Measurements from ENCODE around the gene PPP6R2. TPM values are rescaled to one million over a fixed set of nuclear protein-coding genes. Genes with fewer than 3 reads are reported as not detected.

Gene PPP6R2
- total RNA-seq, 1 experiment from 2014 or later = 47.8 TPM

DNA sequence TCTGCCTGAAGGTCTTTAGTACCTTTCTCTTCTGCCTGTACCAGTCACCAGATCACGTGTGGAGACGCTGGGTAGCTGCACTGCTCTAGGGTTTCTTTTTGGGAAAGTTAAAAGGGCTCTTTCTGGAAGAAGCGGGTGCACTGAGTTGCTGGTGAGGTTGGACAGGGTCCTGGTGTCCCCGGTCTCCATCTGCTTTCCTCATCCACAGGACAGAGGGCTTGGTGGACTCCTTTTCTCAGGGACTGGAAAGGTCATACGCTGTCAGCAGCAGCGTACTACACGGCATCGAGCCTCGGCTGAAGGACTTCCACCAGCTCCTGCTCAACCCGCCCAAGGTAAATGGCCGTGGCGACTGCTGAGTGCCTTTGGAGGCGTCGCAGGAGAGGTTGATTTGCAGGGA is 78.9 kb downstream of the PPP6R2 start:
- CTCF ChIA-PET = no interaction called here
- ATAC-seq = no peak
- H3K36me3 Mint-ChIP-seq = peaks cover 52% of the 10 kb centered on the region

More for the DNA sequence above, 78.9 kb downstream of the PPP6R2 start:
- H3K4me1 Mint-ChIP-seq = no peaks in the 10 kb centered on the region
- H3K27ac Mint-ChIP-seq = no peak overlapping the region
- no peak overlapping the region for H3K4me3 Mint-ChIP-seq
- H3K27me3 Mint-ChIP-seq (ENCODE audit: low read depth) = no peaks in the 10 kb centered on the region
- H3K9me3 Mint-ChIP-seq = no peaks in the 10 kb centered on the region
- no peak for DNase-seq (ENCODE audit: low spot score)
- POLR2A ChIA-PET = no interaction called here
- TF ChIP-seq, protein P1, sequence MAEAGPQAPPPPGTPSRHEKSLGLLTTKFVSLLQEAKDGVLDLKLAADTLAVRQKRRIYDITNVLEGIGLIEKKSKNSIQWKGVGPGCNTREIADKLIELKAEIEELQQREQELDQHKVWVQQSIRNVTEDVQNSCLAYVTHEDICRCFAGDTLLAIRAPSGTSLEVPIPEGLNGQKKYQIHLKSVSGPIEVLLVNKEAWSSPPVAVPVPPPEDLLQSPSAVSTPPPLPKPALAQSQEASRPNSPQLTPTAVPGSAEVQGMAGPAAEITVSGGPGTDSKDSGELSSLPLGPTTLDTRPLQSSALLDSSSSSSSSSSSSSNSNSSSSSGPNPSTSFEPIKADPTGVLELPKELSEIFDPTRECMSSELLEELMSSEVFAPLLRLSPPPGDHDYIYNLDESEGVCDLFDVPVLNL (CRISPR knock-in tag; IDR thresholded peaks at IDR 0.05; ENCODE audit: borderline replicate concordance, low read depth) = no peak
- TF ChIP-seq FOXP1 (CRISPR knock-in tag; IDR thresholded peaks at IDR 0.05; ENCODE audit: borderline replicate concordance) = no peak
- no peak for TF ChIP-seq FOXK1 (CRISPR knock-in tag; IDR thresholded peaks at IDR 0.05)
- no peak for TF ChIP-seq OVOL2 (CRISPR knock-in tag; IDR thresholded peaks at IDR 0.05; ENCODE audit: borderline replicate concordance)
- TF ChIP-seq, protein P2, sequence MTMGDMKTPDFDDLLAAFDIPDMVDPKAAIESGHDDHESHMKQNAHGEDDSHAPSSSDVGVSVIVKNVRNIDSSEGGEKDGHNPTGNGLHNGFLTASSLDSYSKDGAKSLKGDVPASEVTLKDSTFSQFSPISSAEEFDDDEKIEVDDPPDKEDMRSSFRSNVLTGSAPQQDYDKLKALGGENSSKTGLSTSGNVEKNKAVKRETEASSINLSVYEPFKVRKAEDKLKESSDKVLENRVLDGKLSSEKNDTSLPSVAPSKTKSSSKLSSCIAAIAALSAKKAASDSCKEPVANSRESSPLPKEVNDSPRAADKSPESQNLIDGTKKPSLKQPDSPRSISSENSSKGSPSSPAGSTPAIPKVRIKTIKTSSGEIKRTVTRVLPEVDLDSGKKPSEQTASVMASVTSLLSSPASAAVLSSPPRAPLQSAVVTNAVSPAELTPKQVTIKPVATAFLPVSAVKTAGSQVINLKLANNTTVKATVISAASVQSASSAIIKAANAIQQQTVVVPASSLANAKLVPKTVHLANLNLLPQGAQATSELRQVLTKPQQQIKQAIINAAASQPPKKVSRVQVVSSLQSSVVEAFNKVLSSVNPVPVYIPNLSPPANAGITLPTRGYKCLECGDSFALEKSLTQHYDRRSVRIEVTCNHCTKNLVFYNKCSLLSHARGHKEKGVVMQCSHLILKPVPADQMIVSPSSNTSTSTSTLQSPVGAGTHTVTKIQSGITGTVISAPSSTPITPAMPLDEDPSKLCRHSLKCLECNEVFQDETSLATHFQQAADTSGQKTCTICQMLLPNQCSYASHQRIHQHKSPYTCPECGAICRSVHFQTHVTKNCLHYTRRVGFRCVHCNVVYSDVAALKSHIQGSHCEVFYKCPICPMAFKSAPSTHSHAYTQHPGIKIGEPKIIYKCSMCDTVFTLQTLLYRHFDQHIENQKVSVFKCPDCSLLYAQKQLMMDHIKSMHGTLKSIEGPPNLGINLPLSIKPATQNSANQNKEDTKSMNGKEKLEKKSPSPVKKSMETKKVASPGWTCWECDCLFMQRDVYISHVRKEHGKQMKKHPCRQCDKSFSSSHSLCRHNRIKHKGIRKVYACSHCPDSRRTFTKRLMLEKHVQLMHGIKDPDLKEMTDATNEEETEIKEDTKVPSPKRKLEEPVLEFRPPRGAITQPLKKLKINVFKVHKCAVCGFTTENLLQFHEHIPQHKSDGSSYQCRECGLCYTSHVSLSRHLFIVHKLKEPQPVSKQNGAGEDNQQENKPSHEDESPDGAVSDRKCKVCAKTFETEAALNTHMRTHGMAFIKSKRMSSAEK (CRISPR knock-in tag; IDR thresholded peaks at IDR 0.05; ENCODE audit: borderline replicate concordance) = no peak
- TF ChIP-seq, protein P3, sequence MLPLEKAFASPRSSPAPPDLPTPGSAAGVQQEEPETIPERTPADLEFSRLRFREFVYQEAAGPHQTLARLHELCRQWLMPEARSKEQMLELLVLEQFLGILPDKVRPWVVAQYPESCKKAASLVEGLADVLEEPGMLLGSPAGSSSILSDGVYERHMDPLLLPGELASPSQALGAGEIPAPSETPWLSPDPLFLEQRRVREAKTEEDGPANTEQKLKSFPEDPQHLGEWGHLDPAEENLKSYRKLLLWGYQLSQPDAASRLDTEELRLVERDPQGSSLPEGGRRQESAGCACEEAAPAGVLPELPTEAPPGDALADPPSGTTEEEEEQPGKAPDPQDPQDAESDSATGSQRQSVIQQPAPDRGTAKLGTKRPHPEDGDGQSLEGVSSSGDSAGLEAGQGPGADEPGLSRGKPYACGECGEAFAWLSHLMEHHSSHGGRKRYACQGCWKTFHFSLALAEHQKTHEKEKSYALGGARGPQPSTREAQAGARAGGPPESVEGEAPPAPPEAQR (CRISPR knock-in tag; IDR thresholded peaks at IDR 0.05) = no peak
- TF ChIP-seq, protein P4, sequence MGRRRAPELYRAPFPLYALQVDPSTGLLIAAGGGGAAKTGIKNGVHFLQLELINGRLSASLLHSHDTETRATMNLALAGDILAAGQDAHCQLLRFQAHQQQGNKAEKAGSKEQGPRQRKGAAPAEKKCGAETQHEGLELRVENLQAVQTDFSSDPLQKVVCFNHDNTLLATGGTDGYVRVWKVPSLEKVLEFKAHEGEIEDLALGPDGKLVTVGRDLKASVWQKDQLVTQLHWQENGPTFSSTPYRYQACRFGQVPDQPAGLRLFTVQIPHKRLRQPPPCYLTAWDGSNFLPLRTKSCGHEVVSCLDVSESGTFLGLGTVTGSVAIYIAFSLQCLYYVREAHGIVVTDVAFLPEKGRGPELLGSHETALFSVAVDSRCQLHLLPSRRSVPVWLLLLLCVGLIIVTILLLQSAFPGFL (CRISPR knock-in tag; IDR thresholded peaks at IDR 0.05; ENCODE audit: borderline replicate concordance) = no peak
- TF ChIP-seq, protein P5, sequence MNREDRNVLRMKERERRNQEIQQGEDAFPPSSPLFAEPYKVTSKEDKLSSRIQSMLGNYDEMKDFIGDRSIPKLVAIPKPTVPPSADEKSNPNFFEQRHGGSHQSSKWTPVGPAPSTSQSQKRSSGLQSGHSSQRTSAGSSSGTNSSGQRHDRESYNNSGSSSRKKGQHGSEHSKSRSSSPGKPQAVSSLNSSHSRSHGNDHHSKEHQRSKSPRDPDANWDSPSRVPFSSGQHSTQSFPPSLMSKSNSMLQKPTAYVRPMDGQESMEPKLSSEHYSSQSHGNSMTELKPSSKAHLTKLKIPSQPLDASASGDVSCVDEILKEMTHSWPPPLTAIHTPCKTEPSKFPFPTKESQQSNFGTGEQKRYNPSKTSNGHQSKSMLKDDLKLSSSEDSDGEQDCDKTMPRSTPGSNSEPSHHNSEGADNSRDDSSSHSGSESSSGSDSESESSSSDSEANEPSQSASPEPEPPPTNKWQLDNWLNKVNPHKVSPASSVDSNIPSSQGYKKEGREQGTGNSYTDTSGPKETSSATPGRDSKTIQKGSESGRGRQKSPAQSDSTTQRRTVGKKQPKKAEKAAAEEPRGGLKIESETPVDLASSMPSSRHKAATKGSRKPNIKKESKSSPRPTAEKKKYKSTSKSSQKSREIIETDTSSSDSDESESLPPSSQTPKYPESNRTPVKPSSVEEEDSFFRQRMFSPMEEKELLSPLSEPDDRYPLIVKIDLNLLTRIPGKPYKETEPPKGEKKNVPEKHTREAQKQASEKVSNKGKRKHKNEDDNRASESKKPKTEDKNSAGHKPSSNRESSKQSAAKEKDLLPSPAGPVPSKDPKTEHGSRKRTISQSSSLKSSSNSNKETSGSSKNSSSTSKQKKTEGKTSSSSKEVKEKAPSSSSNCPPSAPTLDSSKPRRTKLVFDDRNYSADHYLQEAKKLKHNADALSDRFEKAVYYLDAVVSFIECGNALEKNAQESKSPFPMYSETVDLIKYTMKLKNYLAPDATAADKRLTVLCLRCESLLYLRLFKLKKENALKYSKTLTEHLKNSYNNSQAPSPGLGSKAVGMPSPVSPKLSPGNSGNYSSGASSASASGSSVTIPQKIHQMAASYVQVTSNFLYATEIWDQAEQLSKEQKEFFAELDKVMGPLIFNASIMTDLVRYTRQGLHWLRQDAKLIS (CRISPR knock-in tag; IDR thresholded peaks at IDR 0.05; ENCODE audit: borderline replicate concordance) = no peak
